Cardiac muscle cell (in vitro differentiated cells and primary cell): ENCODE measurements around the gene SLC26A4. TPM values are rescaled to one million over a fixed set of nuclear protein-coding genes. Genes with fewer than 3 reads are reported as not detected.
A peak's percentile ranks its signal among the peaks of the same experiment; 100 is the strongest.

Source experiments
- DNase-seq, 2 donors: peaks; one replicate each; pipeline versions ENCODE4 v3.0.0 to v3.0.0-alpha.2; 2010 to 2017; ENCODE audit warnings: low read depth in 1 of 2, low spot score in 1 of 2
- H3K27ac ChIP-seq: fragments of 200-600 bp; sonication (generic); 2 replicates; pipeline ENCODE4 v1.5.1; 2016
- H3K27me3 ChIP-seq: fragments of 200-600 bp; sonication (generic); 2 replicates; pipeline ENCODE4 v1.6.0; 2016; ENCODE audit warnings: control low read depth
- H3K36me3 ChIP-seq: fragments of 200-600 bp; sonication (generic); 2 replicates; pipeline ENCODE4 v1.5.1; 2016; ENCODE audit warnings: control low read depth
- H3K4me1 ChIP-seq: fragments of 200-600 bp; sonication (generic); 2 replicates; pipeline ENCODE4 v1.8.1; 2017; ENCODE audit warnings: low read depth, mild to moderate bottlenecking, mixed run types
- H3K4me3 ChIP-seq: fragments of 200-600 bp; sonication (generic); 2 replicates; pipeline ENCODE4 v1.5.1; 2016; ENCODE audit warnings: mild to moderate bottlenecking
- H3K9me3 ChIP-seq: fragments of 200-600 bp; sonication (generic); 2 replicates; pipeline ENCODE4 v1.5.1; 2017; ENCODE audit warnings: low read depth, mild to moderate bottlenecking, control low read depth
- polyA plus RNA-seq: library from polyadenylated mRNA; unstranded; fragments of >200 nt; fragmentation: Nextera tagmentation; extraction: Ambion mirVana; gene quantifications from 2 replicates; pipeline ENCODE4 v1.2.1, GENCODE V29; 2016
- total RNA-seq: library from RNA; depleted of rRNA; stranded (reverse); fragments of >200 nt; gene quantifications from 2 replicates; pipeline ENCODE4 v1.2.3, GENCODE V29; 2016
- TF ChIP-seq, protein P1 (sequence below): IDR thresholded peaks from 2 replicates; pipeline ENCODE4 v1.5.1; 2012; ENCODE audit warnings: low read depth, mild to moderate bottlenecking, low read length

SLC26A4 gene
- total and polyA plus RNA-seq, 2 experiments from 2014 or later: 0.89 TPM; not detected in 1

DNA sequence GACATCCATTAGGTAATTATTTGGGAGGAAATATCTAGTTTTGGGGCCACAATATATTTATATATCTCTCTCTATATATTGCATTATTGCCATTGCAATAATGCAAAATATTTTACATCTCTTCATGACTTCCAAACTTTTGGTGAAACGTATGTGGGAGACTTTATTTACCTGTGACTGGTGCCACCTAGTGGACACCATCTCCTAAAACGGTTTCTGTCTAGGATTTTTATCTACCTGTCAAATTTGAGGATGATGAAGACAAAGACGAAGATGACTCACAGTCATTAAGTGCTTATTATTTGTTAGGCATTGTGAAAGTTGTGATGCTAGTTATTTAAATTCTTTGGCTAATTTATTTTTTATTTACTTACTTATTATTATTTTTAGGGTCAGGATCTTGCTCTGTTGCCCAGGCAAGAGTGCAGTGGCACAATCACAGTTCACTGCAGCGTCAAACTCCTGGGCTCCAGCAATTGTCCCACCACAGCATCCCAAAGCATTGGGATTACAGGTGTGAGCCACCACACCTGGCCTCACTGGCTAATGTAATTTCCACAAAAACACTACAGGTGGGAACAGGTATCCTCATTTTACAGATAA is 64.6 kb downstream of the SLC26A4 start:
- peak; percentile 62 to 77 for DNase-seq
- TF ChIP-seq, protein P1, sequence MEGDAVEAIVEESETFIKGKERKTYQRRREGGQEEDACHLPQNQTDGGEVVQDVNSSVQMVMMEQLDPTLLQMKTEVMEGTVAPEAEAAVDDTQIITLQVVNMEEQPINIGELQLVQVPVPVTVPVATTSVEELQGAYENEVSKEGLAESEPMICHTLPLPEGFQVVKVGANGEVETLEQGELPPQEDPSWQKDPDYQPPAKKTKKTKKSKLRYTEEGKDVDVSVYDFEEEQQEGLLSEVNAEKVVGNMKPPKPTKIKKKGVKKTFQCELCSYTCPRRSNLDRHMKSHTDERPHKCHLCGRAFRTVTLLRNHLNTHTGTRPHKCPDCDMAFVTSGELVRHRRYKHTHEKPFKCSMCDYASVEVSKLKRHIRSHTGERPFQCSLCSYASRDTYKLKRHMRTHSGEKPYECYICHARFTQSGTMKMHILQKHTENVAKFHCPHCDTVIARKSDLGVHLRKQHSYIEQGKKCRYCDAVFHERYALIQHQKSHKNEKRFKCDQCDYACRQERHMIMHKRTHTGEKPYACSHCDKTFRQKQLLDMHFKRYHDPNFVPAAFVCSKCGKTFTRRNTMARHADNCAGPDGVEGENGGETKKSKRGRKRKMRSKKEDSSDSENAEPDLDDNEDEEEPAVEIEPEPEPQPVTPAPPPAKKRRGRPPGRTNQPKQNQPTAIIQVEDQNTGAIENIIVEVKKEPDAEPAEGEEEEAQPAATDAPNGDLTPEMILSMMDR: peak; percentile 53
- no peaks in the 10 kb centered on the region for H3K4me1 ChIP-seq
- no peaks in the 10 kb centered on the region for H3K36me3 ChIP-seq
- no peak overlapping the region for H3K4me3 ChIP-seq
- H3K9me3 ChIP-seq: no peaks in the 10 kb centered on the region
- peaks cover 7% of the 10 kb centered on the region for H3K27me3 ChIP-seq
- H3K27ac ChIP-seq: no peak overlapping the region

- Histone ChIP-seq H3K27ac (no peak overlapping the region), H3K4me1 (no peaks in the 10 kb centered on the region), H3K4me3 (no peak overlapping the region), H3K27me3 (peaks cover 7% of the 10 kb centered on the region), H3K36me3 (no peaks in the 10 kb centered on the region), H3K9me3 (no peaks in the 10 kb centered on the region)
- no peak for DNase-seq
- TF ChIP-seq, protein P1: no peak
Measured at GRCh38 chr7:107726356-107727130, 65.9 kb downstream of the SLC26A4 start.

DNA sequence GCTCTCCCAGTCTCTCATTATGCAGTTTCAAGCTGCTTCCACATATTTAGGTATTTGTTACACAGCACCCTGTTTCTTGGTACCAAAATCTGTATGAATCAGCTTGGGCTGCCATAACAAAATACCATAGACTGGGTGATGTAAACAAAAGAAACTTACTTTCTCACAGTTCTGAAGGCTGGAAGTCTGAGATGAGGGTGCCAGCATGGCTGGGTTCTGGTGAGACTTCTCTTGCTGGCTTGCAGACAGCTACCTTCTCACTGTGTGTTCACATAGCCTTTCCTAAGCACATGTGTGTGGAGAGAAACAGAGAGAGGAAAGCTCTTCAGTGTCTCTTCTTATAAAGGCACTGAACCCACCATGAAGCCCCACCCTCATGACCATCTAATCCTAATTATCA is 67.6 kb downstream of the SLC26A4 start:
- no peak for DNase-seq
- Histone ChIP-seq H3K27ac (no peak overlapping the region), H3K4me1 (no peaks in the 10 kb centered on the region), H3K9me3 (no peaks in the 10 kb centered on the region), H3K36me3 (no peaks in the 10 kb centered on the region), H3K4me3 (no peak overlapping the region), H3K27me3 (peaks cover 7% of the 10 kb centered on the region)
- TF ChIP-seq, protein P1: no peak

- H3K27ac ChIP-seq: peak overlapping the region; percentile 96
- no peaks in the 10 kb centered on the region for H3K36me3 ChIP-seq
- TF ChIP-seq, protein P1: no peak
- no peaks in the 10 kb centered on the region for H3K9me3 ChIP-seq
- H3K27me3 ChIP-seq: peaks cover 19% of the 10 kb centered on the region
- peak overlapping the region; percentile 82 for H3K4me3 ChIP-seq
- peak in 1 of 2 donors; percentile 71 for DNase-seq
- H3K4me1 ChIP-seq: peaks cover 12% of the 10 kb centered on the region
Measured at GRCh38 chr7:107742678-107743566, 82.3 kb downstream of the SLC26A4 start.

- H3K4me3 ChIP-seq: peak within 1 kb of the TSS; percentile 82
- H3K4me1 ChIP-seq: peaks cover 12% of the 10 kb centered on the region
- H3K27me3 ChIP-seq: peaks cover 16% of the 10 kb centered on the region
- DNase-seq: peak; percentile 97 to 99
- no peaks in the 10 kb centered on the region for H3K9me3 ChIP-seq
- H3K27ac ChIP-seq: peak within 1 kb of the TSS; percentile 96
- TF ChIP-seq, protein P1: peak; percentile 84
- peaks cover 3% of the 10 kb centered on the region for H3K36me3 ChIP-seq
Measured at GRCh38 chr7:107743567-107744344, 83.1 kb downstream of the SLC26A4 start, which contains the start of gene CBLL1. CBLL1 (plus strand) TSS chr7:107744142; CDS start chr7:107744164, 22 bp downstream.
